ENCODE measurements around the gene CYB5D1. TPM values are rescaled to one million over a fixed set of nuclear protein-coding genes. Genes with fewer than 3 reads are reported as not detected.

CYB5D1 gene
- total RNA-seq, 1 experiment from 2014 or later = 18.0 TPM

DNA sequence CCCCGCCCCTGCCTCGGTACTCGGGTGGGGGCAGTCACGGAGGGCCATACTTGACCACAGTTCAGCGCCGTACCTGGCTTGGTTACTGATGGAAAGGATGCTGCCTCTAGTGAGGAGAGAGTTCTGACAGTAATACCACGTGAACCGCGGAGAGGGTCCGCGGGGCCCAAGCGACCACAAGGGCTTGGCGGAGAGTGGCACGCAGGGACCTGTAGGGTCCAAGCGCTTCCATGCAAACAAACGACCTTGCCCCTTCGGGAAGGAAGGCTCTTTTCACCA, 14.6 kb upstream of the CYB5D1 start:
- Histone ChIP-seq H2BK20ac (ENCODE audit: low read depth, low read length, poor library complexity, severe bottlenecking) (no peak overlapping the region), H3K79me2 (ENCODE audit: insufficient read depth, low read length) (no peaks in the 10 kb centered on the region), H3T11ph (ENCODE audit: low read length) (no peak overlapping the region), H3K56ac (ENCODE audit: insufficient read length, low read depth, low read length) (no peak overlapping the region), H3K4ac (ENCODE audit: low read depth, low read length) (no peak overlapping the region), H2BK15ac (ENCODE audit: low read depth, low read length) (no peak overlapping the region), H3K79me1 (ENCODE audit: insufficient read depth, low read depth, low read length, poor library complexity, severe bottlenecking) (no peaks in the 10 kb centered on the region), H4K5ac (ENCODE audit: insufficient read length, low read depth, low read length) (no peak overlapping the region), H3K9me3 (ENCODE audit: control insufficient read depth, low read depth, low read length) (no peaks in the 10 kb centered on the region), H4K20me1 (ENCODE audit: control insufficient read depth, insufficient read depth, insufficient read length) (no peaks in the 10 kb centered on the region), H3K9ac (ENCODE audit: extremely low read depth, insufficient read length, low read length) (peak overlapping the region; percentile 27), H2AFZ (ENCODE audit: low read length) (no peak overlapping the region), H4K8ac (replicated peaks; ENCODE audit: insufficient read length, low read depth, low read length) (no peak overlapping the region), H3K4me2 (ENCODE audit: insufficient read depth, insufficient read length, low read length) (peak overlapping the region; percentile 97), H2BK5ac (ENCODE audit: insufficient read length, low read length) (no peak overlapping the region), H3K23me2 (ENCODE audit: insufficient read length, low read depth, low read length, poor library complexity, severe bottlenecking) (peaks cover 29% of the 10 kb centered on the region), H2BK12ac (ENCODE audit: insufficient read length, low read depth, low read length) (no peak overlapping the region), H3K27me3 (ENCODE audit: insufficient read depth, low read length) (peaks cover 28% of the 10 kb centered on the region; the same call in 1 of the 2 replicates), H2BK120ac (ENCODE audit: low read depth, low read length, poor library complexity, severe bottlenecking) (no peak overlapping the region), H3K4me1 (ENCODE audit: insufficient read depth, low read length) (no peaks in the 10 kb centered on the region; the same call in 1 of the 2 replicates), H3K23ac (ENCODE audit: insufficient read length, low read depth, low read length) (no peak overlapping the region), H2AK5ac (ENCODE audit: insufficient read length, low read length) (no peak overlapping the region), H3K14ac (ENCODE audit: insufficient read depth, low read length) (no peak overlapping the region), H3K18ac (ENCODE audit: insufficient read length, low read depth, low read length) (no peak overlapping the region), H4K91ac (ENCODE audit: insufficient read length, low read depth, low read length) (no peak overlapping the region), H3K27ac (ENCODE audit: insufficient read length, low read depth, low read length) (no peak overlapping the region)
- Mint-ChIP-seq H3K27me3 (ENCODE audit: low read depth) (peaks cover 30% of the 10 kb centered on the region), H3K4me3 (peak overlapping the region; percentile 89 to 94), H3K36me3 (ENCODE audit: insufficient read depth in 1 of 3, low read depth in 3 of 3) (peaks cover 4 to 28% (median 19%) of the 10 kb centered on the region in 3 experiments; a peak in 6 of 7 replicates), H3K9me3 (no peaks in the 10 kb centered on the region; a peak in 1 of 5 replicates), H3K4me1 (peaks cover 31 to 48% of the 10 kb centered on the region in 2 experiments), H3K27ac (no peak overlapping the region)
- TF ChIP-seq, protein P1, sequence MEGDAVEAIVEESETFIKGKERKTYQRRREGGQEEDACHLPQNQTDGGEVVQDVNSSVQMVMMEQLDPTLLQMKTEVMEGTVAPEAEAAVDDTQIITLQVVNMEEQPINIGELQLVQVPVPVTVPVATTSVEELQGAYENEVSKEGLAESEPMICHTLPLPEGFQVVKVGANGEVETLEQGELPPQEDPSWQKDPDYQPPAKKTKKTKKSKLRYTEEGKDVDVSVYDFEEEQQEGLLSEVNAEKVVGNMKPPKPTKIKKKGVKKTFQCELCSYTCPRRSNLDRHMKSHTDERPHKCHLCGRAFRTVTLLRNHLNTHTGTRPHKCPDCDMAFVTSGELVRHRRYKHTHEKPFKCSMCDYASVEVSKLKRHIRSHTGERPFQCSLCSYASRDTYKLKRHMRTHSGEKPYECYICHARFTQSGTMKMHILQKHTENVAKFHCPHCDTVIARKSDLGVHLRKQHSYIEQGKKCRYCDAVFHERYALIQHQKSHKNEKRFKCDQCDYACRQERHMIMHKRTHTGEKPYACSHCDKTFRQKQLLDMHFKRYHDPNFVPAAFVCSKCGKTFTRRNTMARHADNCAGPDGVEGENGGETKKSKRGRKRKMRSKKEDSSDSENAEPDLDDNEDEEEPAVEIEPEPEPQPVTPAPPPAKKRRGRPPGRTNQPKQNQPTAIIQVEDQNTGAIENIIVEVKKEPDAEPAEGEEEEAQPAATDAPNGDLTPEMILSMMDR (conservative IDR thresholded peaks at IDR 0.05) = no peak
- peak; percentile 74 for DNase-seq
- no CpG with 5 or more reads among the region's 17 CpGs for WGBS (ENCODE audit: extremely low coverage, insufficient read length, low lambda C conversion rate)
